HG03159 (cell line): Measurements from ENCODE around the gene UCMA.
"Not testable (repeated sequence)": the region's sequence is repeated elsewhere in the genome, so short reads cannot be mapped to it uniquely, and the experiment has no call there.

ENCODE experiments used
- ATAC-seq: cut with Tn5 transposase; IDR thresholded peaks from one replicate; pipeline ENCODE4 v1.9.1; 2021; ENCODE audit warnings: mild to moderate bottlenecking, moderate library complexity; ENCODE audit not compliant: unreplicated experiment

UCMA gene

DNA sequence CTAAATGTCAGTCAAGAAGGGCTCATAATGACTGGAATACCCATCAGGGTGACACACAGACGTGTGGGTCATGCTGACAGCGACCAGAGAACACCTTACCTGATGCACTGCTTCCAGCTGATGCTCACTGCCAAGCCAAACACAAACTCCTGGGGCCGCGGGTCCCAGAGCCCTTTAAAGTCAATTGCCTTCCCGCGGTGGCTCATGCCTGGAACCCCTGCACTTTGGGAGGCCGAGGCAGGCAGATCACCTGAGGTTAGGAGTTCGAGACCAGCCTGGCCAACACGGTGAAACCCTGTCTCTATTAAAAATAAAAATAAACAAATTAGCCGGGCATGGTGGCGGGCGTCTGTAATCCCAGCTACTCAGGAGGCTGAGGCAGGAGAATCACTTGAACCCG, 562 bp upstream of the UCMA start:
- ATAC-seq, result not testable (repeated sequence)

DNA sequence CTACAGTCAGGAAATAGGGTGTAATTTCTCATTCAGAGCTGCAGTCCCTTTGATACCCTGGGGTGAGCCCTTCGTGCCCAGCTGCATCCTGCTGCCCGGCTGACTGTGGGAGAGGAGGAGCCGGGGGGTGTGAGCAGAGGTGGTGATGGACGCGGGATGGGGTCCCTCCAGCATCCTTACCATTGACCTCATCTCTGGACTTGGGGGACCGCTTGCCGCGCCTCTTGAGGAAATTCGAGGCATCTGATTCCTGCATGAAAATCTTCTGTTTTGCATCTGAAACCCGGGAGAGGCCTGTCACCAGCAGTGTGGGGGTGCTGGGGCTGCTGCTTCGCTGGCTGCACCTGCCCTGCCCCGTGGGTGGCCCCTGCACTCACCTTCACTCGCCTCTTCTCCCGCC, 816 bp downstream of the UCMA start:
- ATAC-seq, result no peak

DNA sequence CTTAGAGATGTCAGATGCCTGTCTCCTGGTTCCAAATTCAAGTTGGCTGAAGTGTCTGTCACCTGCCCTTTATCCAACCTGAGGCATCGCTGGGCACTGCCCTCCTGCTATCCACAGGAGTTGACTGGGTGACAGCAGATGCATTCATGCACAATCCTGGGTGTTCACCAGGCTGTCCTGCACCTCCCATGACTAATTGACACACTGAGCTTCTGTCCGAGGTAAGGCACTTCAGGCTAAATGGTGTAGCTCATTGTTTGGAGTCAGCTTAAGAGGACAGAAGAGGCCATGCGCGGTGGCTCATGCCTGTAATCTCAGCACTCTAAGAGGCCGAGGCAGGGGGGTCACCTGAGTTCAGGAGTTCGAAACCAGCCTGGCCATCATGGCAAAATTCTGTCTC, 2.4 kb downstream of the UCMA start:
- ATAC-seq, result no peak

DNA sequence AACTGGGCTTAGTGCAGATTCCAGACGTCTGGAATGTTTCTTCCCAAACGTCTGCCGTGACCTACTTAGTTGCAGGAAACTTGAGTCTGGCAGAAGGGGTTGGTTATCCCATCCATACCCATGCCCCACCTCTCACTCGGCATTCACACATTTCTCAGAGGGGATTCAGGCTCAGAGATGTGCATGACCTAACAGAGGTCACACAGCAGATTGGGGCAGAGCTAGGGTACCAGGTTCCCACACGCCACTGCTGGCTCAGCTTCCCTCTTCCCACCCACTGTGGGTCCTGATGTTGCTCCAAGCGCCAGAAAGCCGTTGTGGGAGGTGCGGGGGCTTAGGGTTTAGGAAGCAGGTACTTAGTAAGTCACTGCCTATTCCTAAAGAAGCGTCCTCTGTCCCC, 3.0 kb downstream of the UCMA start:
- ATAC-seq, result no peak

DNA sequence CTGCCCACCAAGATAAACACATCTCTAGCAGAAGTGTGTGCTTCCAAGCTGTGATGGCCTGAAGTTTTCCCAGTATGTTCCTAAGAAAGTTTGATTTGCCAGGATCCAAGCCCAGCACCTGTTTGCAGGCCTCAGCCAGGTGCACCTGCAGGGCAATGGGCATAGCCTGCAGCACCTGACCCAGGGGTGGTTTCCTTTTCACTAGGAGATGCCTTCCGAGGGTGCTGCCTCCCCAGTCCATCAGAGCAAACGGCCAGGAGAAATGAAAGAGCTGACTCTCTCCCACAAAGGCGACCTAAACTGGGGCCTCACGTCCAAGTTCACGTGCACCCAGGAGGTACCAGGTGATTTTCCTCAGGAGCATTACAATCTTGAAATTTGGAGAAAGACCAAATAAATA, 7.1 kb downstream of the UCMA start:
- ATAC-seq, result no peak

DNA sequence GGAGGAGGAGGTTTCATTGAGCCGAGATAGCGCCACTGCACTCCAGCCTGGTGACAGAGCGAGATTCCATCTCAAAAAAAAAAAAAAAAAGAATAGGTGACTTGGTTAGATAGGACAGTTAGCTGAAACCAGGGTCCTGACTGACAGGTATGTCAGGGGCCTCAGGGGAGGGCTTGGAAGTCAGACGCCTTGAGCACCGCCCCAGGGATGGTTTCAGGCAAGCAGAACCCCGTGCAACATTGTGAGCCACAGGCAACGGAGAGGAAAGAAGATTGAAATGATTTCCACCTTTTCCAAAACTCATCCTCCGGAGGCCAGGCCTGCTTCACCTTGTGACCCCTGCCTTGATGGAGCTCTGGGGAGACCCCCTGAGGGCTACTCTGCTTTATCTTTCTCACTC, 8.6 kb downstream of the UCMA start:
- ATAC-seq, result no peak

DNA sequence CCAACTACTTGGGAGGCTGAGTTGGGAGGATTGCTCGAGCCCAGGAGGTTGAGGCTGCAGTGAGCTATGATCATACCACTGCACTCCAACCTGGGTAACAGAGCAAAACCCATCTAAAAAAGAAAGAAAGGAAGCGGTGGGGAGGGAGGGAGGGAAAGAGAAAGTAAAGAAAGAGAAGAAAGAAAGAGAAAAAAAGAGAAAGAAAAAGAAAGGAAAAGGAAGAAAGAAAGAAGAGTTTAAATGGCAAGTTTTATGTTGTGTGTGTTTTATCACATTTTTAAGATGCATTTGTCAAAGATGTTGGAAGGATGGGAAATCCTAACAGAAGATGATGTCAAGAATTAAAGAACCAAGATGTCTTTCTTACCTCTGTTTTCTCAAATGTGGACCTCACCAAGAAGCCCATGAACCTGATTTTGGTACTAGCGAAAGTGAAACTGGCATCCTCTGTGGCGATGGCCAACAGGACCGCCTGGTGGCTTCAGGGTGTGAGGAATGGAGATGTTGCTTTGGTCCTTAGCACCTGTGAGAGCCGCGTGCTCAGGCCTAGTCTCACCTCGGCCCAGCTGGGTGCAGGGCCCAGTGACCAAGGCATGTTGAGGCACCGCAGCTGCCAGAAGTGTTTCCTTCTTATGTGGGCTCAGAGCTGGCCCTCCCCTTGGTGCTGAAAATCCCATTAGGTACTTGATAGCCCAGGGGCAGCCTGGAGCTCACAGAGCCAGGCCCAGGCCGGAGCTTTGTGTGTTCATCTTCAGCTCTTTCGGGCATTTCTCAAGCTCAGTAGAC, 9.8 kb downstream of the UCMA start:
- no peak for ATAC-seq

DNA sequence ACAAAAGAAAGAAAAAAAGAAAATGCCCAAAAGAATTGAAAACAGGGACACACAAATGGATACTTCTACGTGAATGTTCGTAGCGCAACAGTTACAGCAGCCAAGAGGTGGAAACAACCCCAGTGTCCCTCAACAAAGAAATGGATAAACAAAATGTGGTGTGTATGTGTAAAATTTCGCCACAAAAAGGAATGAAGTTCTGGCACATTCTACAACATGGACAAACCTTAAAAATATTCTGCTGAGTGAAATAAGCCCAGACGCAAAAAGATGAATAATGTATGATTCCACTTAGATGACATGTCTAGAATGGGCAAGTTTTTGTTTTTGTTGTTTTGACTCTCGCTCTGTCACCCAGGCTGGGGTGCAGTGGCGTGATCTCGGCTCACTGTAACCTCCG, 10.9 kb downstream of the UCMA start:
- ATAC-seq, result no peak

DNA sequence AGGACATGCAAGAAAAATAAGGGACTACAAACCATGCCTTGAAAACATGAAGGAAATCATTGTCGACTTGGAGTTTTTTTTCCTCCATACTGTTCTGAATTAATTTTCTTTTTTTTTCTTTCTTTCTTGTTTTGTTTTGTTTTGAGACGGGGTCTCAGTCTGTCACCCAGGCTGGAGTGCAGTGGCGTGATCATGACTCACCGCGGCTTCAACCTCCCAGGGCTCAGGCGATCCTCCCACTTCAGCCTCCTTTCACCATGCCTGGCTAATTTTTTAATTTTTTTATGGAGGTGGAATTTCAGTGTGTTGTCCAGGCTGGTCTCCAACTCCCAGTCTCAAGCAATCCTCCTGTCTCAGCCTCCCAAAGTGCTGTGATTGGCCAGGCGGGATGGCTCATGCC, 11.6 kb downstream of the UCMA start:
- ATAC-seq, result no peak

DNA sequence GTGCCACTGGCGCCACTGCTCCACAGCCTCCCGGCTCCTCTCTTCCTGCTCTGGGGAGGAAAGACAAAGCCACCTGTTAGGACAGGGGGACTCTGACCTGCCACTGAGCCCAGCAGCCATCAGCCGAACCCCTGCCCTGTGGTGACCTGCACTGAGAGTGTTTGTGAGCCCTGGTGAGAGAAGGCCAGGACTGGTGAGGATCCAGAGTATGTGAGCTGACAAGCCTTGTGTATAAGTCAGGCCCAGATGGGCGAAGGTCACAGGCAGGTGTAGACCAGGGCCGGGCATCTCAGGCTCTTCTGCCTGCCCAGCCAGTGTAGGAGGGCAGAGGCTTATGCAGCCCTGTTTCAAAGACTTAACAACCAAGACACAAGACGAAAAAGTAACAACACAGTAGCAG, 12.0 kb downstream of the UCMA start:
- ATAC-seq, result no peak

DNA sequence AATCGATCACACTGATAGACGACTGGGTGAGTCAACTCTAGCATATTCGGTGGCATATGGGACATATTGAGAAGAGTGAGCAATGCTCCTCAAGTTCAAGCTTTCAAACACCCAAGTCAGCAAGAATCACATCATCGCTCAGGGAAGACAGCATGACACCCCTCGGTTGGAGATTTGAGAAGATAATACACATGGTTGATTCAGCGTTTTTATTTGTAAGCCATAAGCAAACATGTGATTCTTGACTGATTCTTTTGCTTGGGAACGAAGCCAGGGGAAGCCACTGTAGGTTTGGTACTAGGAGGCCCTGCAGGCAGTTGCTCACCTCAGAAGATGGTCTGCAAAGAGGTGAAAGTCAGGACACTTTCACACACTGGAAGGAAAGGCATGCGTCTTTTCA, 12.6 kb downstream of the UCMA start:
- no peak for ATAC-seq

DNA sequence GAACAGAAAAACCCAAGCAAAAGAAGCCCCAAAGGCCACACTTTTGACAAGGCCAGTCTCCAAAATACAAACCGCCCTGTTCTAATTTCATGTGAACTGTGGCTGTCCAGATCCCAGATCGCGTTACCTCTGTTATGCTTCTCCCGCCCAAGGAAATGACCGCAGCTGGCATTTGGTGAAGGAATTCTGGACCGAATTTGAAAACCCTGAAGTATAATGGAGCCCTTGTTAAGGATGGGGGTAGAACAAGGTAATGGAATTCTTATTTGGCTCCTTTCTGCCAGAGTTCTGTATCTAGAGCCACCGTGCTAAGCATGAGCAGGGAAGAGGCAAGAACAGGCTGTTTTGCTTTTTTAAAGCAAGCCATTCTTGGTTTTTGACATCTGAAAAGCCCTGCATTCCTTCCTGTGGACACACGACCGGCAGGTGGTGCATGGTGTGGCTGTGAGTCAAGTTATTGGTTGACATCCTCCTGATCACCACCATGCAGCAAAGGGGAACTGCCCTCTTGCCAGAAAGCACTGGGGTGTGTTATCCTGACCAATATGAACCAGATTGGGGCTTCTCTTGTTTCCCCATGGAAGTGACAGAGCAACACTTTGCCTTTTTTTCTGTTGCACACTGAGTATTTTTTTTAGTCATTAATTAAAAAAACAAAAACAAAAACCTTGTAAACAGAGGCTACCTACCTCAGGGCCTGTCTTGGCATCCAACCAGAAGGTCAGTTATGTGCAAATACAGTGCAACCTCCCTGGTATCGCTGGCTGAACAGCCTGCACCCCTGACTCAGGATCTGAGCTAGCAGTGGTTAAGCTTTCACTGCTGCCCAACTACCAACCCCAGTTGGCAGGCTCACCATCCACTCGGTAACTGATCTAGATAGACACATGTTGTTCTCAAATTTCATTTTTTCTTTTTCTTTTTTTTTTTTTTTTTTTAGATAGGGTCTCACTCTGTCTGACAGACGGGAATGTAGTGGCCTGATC, 14.2 kb downstream of the UCMA start:
- ATAC-seq, result no peak

DNA sequence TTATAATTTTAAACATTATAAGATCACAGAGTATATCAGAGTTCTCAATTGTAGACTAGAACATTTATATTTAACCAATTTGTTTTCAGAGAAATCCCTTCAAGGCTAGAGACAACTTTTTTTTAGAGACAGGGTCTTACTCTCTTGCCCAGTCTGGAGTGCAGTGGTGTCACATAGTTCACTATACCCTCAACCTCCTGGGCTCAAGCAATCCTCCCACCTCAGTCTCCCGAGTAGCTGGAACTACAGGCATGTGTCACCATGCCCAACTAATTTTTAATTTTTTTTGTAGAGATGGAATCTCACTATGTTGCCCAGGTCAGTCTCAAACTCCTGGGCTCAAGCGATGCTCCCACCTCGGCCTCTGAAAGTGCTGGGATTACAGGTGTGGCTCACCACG, 15.3 kb downstream of the UCMA start:
- ATAC-seq, result no peak

DNA sequence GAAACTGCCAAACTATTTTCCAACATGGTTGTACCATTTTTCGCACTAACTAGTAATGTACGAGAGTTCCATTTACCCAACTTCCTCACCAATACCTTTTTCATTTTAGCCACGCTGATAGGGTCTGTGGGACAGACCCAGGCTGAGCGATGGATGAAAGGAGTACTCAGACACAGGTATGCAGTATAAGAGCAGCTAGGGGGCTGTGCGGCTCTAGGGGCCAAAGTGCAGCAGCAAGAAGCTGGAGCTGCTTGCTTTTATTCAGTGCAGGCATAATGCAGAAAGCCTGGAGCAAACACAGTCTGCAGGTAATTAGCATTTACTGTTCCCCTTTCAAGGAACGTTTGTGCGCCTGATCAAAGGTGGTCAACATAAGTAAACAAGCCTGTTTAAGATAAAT, 21.0 kb downstream of the UCMA start:
- no peak for ATAC-seq

DNA sequence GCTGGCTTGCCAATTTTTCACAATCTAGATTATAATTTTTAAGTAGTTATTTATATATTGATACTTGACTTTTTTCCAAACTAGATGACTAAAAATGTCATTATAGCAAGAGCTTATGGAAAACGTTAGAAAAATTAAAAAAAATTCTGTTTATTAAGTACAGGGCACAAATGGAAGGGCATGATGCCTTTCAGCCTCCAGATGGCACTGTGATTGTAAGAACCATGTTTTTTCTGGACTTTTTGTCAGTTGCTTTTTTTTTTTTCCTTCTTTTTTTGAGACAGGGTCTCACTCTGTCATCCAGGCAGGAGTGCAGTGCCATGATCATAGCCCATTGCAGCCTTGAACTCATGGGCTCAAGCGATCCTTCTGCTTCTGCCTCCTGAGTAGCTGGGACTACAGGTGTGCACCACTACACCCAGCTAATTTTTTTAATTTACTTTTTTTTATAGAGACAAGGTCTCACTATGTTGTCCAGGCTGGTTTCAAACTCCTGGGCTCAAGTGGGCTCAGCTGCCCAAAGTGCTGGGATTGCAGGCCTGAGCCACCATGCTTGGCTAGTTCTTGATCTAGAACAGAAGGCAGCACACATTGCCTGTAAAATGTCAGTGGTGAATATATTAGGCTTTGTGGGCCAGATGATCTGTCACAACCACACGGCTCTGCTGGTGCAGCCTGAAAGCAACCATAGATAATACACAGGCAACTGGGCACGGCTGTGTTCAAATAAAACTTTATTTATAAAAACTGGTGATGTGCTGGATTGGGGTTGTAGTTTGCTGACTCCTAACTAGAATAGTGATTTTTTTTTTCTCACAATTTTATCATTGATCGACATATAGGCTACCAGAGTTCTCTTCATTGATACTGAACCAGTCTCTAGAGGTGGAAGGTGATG, 27.4 kb downstream of the UCMA start:
- ATAC-seq, result no peak

DNA sequence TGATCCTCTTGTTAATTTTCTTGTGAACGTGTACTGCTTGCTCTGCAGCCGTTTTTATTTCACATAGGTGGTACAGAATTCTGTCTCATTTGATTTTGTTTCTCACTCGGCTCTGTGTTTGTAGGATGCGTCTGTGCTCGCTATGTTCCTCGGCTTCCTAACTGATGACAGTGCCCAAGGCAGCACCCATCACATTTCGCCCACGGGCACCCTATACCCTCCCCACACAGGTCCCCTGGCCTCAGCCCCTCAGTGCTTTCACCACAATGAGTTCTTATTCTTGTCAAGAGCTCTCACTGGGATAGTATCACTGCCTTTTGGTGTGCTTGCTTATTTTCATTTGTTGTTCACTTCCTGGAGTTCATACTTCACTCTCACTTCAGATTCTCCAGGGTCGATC, 28.1 kb downstream of the UCMA start:
- no peak for ATAC-seq

DNA sequence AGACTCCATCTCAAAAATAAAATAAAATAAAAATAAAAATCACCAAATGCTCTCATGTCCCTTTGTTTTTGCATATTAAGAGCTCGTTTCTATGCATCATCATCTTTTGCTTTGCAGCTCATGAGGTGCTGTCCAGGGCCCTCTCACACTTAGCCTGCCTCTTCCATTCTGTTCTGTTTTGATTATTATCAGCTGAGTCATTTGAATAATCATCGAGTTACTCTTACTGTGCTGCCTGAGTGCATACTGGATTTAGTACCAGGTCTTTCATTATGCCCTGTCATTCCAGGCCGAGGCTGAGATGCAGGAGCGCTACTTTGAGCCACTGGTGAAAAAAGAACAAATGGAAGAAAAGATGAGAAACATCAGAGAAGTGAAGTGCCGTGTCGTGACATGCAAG, 33.0 kb downstream of the UCMA start:
- no peak for ATAC-seq

DNA sequence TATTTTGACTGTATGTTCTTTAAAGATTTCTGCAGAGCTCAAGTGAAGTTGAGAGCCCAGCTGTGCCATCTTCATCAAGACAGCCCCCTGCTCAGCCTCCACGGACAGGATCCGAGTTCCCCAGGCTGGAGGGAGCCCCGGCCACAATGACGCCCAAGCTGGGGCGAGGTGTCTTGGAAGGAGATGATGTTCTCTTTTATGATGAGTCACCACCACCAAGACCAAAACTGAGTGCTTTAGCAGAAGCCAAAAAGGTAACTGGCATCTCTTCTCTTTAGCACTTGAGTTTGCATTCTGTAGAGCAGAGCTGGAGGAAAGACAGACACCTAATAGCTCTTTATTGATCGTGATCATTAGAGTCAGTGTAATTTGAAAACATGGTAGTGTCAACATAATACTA, 39.2 kb downstream of the UCMA start:
- ATAC-seq, result no peak

DNA sequence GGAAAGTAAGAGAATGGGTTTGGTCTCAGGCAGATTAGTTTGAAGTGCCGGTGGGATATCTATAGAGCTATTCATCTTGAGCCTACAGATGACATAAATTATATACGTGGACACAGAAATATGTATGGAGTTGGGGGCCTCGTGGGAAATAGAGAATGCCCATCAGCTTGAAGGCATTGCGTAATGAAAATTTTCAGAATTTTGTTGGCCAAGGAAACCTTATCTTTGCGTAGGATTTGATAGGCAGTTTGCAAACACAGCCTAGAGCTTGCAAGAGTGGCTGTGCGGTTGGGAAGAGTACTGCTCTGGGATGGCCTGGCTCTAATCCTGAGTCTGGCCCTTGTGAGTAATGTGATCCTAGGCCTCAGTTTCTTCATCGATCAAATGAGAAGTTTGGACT, 40.5 kb downstream of the UCMA start:
- ATAC-seq, result no peak

DNA sequence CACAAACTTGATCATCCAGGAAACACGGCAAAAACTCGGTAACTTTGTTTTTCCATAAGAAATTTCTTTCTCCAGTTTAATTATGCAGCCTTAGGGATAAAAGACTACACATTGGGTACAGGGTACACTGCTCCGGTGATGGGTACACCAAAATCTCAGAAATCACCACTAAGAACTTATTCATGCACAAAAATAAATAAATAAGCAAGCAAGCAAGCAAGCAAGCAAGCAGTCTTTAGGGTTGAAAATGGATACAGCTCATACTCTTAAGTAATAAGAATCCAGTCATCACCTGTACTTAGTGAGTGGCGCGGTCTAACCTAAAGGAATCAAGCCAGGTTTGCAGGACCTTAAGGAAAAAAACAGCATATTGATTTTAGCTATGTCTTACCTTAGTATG, 42.8 kb downstream of the UCMA start:
- no peak for ATAC-seq

DNA sequence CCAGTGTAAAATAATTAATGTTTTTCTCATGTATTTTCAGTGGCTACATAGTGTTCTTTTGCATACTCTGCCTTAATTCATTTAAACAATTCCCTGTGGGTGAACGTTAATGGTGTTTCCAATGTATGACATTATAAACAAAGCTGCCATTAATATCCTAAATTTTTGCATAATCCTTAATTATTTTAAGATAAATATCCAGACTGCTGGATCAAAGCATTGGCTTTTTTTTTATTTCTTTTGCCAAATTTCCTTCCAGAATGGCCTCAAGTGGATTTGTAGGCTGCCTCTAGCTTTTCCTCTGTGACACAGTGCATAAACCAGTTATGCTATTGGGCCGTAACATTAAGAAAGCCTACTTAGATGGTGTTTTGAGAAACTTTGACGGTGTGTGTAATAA, 43.4 kb downstream of the UCMA start:
- ATAC-seq, result no peak
